MCF 10A (cell line): ENCODE data around the gene STIM1. TPM values are rescaled to one million over a fixed set of nuclear protein-coding genes. Genes with fewer than 3 reads are reported as not detected.

ENCODE experiments used
- BruUV-seq: library from RNA; stranded (reverse); fragments of 400-500 nt; replicated peaks from 2 replicates; lab custom pipeline; 2021; lab: Mats Ljungman, UMichigan
- CTCF ChIA-PET: fragments of 300-600 bp; sonication (Branson Sonifier 250); formaldehyde crosslinking; extraction: SDS; loops from one replicate; lab custom pipeline; 2021; ENCODE audit warnings: antibody characterized with exemption, inconsistent platforms; lab: Yijun Ruan, JAX
- POLR2A ChIA-PET: fragments of 300-600, 350-650 bp; sonication (Branson Sonifier 250); formaldehyde crosslinking; extraction: SDS; loops from one replicate; lab custom pipeline; 2020; ENCODE audit warnings: antibody characterized with exemption, inconsistent platforms; lab: Yijun Ruan, JAX
- DNase-seq: peaks from one replicate; pipeline ENCODE4 v3.0.0-alpha.2; 2018; ENCODE audit not compliant: unreplicated experiment
- H3K27ac Mint-ChIP-seq: one replicate; pipeline ENCODE4 v1.8.0; 2022; ENCODE audit warnings: mild to moderate bottlenecking, low read depth, mixed read lengths; ENCODE audit not compliant: unreplicated experiment
- H3K27me3 Mint-ChIP-seq: one replicate; pipeline ENCODE4 v1.8.0; 2022; ENCODE audit warnings: mixed read lengths; ENCODE audit not compliant: insufficient read depth, unreplicated experiment
- H3K36me3 Mint-ChIP-seq: one replicate; pipeline ENCODE4 v1.8.0; 2022; ENCODE audit warnings: mild to moderate bottlenecking, moderate library complexity, mixed read lengths; ENCODE audit not compliant: insufficient read depth, unreplicated experiment
- H3K4me1 Mint-ChIP-seq: one replicate; pipeline ENCODE4 v1.8.0; 2022; ENCODE audit warnings: mixed read lengths; ENCODE audit not compliant: insufficient read depth, unreplicated experiment
- H3K4me3 Mint-ChIP-seq: one replicate; pipeline ENCODE4 v1.8.0; 2022; ENCODE audit warnings: mild to moderate bottlenecking, moderate library complexity, mixed read lengths; ENCODE audit not compliant: unreplicated experiment
- H3K9me3 Mint-ChIP-seq: one replicate; pipeline ENCODE4 v1.8.0; 2022; ENCODE audit warnings: mixed read lengths; ENCODE audit not compliant: unreplicated experiment
- intact Hi-C: fragments of 100-400 bp; cut with micrococcal nuclease; formaldehyde crosslinking; loops from 2 replicates; pipeline ENCODE4 v1.14.1; 2022
- total RNA-seq: library from RNA; stranded (reverse); gene quantifications from 2 replicates; pipeline ENCODE4 v1.2.3, GENCODE V29; 2022
- TF ChIP-seq, protein P1 (sequence below): fragments of 200-600 bp; IDR thresholded peaks from one replicate; pipeline ENCODE4 v1.8.0; 2022; ENCODE audit warnings: antibody characterized with exemption, mild to moderate bottlenecking; ENCODE audit not compliant: unreplicated experiment

STIM1 gene
- total RNA-seq, 1 experiment from 2014 or later = 41.2 TPM

DNA sequence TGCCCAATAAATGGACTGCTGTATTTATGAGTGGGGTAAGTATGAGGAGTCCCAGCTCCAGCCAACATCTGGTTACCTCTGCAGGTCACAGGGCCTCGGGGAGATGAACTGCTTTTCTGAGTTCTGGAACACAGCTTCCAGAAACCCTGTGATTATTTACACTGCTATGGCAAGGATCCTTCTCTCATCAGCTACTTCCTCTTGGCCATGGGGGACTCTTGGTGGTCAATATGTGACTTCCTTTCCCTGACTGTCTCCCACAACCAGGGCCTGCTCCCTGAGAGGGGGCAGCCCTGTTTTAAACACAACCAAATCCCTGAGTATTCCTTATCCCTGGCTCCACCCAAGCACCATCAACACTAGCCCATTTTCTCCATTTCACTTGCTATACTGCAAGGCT, 24.7 kb upstream of the STIM1 start:
- POLR2A ChIA-PET = interaction anchor here (0.6 to 1.2 kb wide), 4 partner anchors 10 to 49 kb away, joined by 3 to 4 read pairs (median 3); partner anchors contain the start of genes NUP98 and RHOG
- CTCF ChIA-PET = interaction anchor here (1.1 to 1.8 kb wide), 3 partner anchors 11 to 242 kb away, joined by 6 to 7 read pairs (median 7); partner anchors contain the start of gene RHOG
- peaks cover 69% of the 10 kb centered on the region for H3K36me3 Mint-ChIP-seq

DNA sequence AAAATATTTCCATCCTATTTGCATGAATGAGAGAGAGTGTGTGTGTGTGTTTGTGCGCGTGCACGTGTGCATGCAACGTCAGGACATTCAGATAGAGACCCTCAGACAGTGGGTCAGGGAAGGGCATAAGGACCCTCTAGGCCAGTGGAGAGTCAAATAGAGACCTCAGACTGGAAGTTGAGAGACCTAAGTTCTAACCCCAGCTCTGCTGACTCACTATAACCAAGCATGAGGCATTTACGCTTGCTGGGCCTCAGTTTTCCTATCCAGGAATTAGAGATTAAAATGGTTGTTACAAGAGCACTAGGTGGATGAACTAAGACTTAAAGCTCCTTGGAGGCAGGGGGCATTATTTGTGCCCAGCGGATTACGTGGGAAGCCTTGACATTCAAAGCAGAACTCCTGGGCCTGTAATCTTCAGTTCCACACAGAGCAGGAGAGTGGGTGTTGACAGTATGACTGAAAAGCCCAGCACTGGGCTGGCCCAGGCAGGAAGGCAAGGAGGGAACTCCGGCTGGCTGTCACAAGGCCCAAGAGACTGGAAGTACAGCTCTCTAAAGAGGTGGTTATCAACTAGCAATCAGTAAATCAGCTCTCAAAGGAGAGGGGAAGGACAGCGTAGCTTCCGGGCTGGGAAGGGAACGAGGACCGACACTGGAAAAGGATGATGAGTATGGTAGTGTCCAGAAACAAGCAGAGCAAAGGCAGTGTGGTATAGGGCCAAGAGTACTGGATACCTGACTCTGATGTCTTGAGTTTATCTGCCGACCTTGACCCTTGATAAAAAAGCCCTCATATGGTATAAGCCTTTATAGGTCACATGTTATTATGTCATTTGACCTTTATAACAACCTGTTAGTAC, 23.9 kb upstream of the STIM1 start:
- intact Hi-C loops = no loop called here
- no peaks in the 10 kb centered on the region for H3K27me3 Mint-ChIP-seq
- H3K27ac Mint-ChIP-seq = peak overlapping the region; percentile 72
- ChIA-PET POLR2A (interaction anchor here (1.0 kb wide), 1 partner anchor 34 kb away, joined by 3 read pairs; the partner anchor contains the start of gene NUP98), CTCF (interaction anchor here (0.7 to 1.8 kb wide), 6 partner anchors 10 to 241 kb away, joined by 4 to 7 read pairs (median 5); partner anchors contain the start of genes RHOG and STIM1)
- TF ChIP-seq, protein P1, sequence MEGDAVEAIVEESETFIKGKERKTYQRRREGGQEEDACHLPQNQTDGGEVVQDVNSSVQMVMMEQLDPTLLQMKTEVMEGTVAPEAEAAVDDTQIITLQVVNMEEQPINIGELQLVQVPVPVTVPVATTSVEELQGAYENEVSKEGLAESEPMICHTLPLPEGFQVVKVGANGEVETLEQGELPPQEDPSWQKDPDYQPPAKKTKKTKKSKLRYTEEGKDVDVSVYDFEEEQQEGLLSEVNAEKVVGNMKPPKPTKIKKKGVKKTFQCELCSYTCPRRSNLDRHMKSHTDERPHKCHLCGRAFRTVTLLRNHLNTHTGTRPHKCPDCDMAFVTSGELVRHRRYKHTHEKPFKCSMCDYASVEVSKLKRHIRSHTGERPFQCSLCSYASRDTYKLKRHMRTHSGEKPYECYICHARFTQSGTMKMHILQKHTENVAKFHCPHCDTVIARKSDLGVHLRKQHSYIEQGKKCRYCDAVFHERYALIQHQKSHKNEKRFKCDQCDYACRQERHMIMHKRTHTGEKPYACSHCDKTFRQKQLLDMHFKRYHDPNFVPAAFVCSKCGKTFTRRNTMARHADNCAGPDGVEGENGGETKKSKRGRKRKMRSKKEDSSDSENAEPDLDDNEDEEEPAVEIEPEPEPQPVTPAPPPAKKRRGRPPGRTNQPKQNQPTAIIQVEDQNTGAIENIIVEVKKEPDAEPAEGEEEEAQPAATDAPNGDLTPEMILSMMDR = no peak
- H3K36me3 Mint-ChIP-seq = peaks cover 71% of the 10 kb centered on the region
- H3K4me3 Mint-ChIP-seq = no peak overlapping the region
- BruUV-seq = no TSS peak
- no peak for DNase-seq
- H3K4me1 Mint-ChIP-seq = peaks cover 26% of the 10 kb centered on the region
- H3K9me3 Mint-ChIP-seq = no peaks in the 10 kb centered on the region

More for the DNA sequence above, 24.7 kb upstream of the STIM1 start:
- H3K4me1 Mint-ChIP-seq = peaks cover 24% of the 10 kb centered on the region
- DNase-seq = no peak
- no peaks in the 10 kb centered on the region for H3K9me3 Mint-ChIP-seq
- no peak overlapping the region for H3K27ac Mint-ChIP-seq
- TF ChIP-seq, protein P1 = no peak
- H3K4me3 Mint-ChIP-seq = no peak overlapping the region
- H3K27me3 Mint-ChIP-seq = no peaks in the 10 kb centered on the region
- no TSS peak for BruUV-seq
- intact Hi-C loops = no loop called here

DNA sequence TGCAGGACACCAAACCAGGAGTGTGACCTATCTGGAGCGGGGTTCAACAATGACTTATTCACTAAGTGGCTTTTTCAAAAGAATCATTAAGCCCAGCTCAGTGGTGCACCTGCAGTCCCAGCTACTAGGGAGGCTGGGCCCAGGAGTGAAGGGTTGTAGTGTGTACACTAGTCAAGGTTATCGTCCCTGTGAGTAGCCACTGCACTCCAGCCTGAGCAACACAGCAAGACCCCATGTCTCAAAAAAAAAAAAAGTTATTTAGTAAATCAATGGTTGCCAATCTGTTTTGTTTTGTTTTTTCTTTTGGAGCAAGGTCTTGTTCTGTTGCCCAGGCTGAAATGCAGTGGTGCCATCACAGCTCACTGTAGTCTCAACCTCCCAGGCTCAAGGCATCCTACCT, 22.6 kb upstream of the STIM1 start:
- intact Hi-C loops = no loop called here
- DNase-seq = no peak
- peaks cover 27% of the 10 kb centered on the region for H3K4me1 Mint-ChIP-seq
- TF ChIP-seq, protein P1 = no peak
- CTCF ChIA-PET = interaction anchor here (0.7 to 1.8 kb wide), 4 partner anchors 9 to 240 kb away, joined by 3 to 12 read pairs (median 6); no protein-coding TSS in a partner anchor
- no peaks in the 10 kb centered on the region for H3K27me3 Mint-ChIP-seq
- H3K27ac Mint-ChIP-seq = no peak overlapping the region
- POLR2A ChIA-PET = no interaction called here
- BruUV-seq = no TSS peak
- no peaks in the 10 kb centered on the region for H3K9me3 Mint-ChIP-seq
- peaks cover 66% of the 10 kb centered on the region for H3K36me3 Mint-ChIP-seq
- H3K4me3 Mint-ChIP-seq = no peak overlapping the region

DNA sequence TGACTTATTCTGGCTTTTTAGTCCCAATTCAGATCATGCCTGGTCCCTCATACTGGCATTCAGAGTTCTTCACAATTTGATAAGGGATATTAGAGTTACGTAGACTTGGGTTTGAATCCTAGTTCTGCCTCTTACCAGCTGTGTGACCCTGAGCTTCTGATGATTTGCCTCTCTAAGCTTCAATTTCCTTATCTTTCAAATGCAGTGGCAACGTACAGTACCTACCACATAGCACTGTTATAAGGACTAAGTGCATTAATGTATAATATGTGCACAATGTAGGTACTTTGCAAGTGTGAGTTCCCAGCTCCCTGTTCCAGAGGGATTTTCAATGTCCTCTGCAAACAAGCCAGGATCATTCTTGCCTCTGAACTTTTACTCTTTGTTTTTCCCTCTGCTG, 22.0 kb upstream of the STIM1 start:
- intact Hi-C loops = no loop called here
- TF ChIP-seq, protein P1 = no peak
- no TSS peak for BruUV-seq
- peaks cover 61% of the 10 kb centered on the region for H3K36me3 Mint-ChIP-seq
- H3K27me3 Mint-ChIP-seq = no peaks in the 10 kb centered on the region
- CTCF ChIA-PET = interaction anchor here (1.2 to 1.5 kb wide), 4 partner anchors 15 to 239 kb away, joined by 5 to 12 read pairs (median 6); no protein-coding TSS in a partner anchor
- no peaks in the 10 kb centered on the region for H3K9me3 Mint-ChIP-seq
- H3K4me1 Mint-ChIP-seq = peaks cover 33% of the 10 kb centered on the region
- H3K4me3 Mint-ChIP-seq = no peak overlapping the region
- POLR2A ChIA-PET = no interaction called here
- DNase-seq = no peak
- no peak overlapping the region for H3K27ac Mint-ChIP-seq
